Measurements from ENCODE around the gene LIPM.

Gene LIPM

GRCh38 chr10:88802523-88803285 is at the start of gene LIPM:
TSS of gene LIPM (plus strand) at chr10:88802730. CDS start at chr10:88802897, 167 bp downstream.
- DNase-seq (ENCODE audit: low read depth), result no peak

- no peak for DNase-seq (ENCODE audit: low read depth)
Observed at GRCh38 chr10:88754287-88754686, 48.2 kb upstream of the LIPM start.

- DNase-seq (ENCODE audit: low read depth), result no peak
Observed at GRCh38 chr10:88755753-88756152, 46.8 kb upstream of the LIPM start.

GRCh38 chr10:88756660-88757059 is 45.9 kb upstream of the LIPM start:
- DNase-seq (ENCODE audit: low read depth), result no peak

- no peak for DNase-seq (ENCODE audit: low read depth)
Observed at GRCh38 chr10:88759366-88760101, 43.0 kb upstream of the LIPM start, which contains the start of gene LIPN. TSS of gene LIPN (plus strand) at chr10:88760020. CDS start at chr10:88761406, 1,386 bp downstream.

- no peak for DNase-seq (ENCODE audit: low read depth)
Observed at GRCh38 chr10:88762906-88763305, 39.6 kb upstream of the LIPM start.

- no peak for DNase-seq (ENCODE audit: low read depth)
Observed at GRCh38 chr10:88763441-88763840, 39.1 kb upstream of the LIPM start.

- DNase-seq (ENCODE audit: low read depth), result no peak
Observed at GRCh38 chr10:88764110-88764509, 38.4 kb upstream of the LIPM start.

GRCh38 chr10:88765816-88766215 is 36.7 kb upstream of the LIPM start:
- no peak for DNase-seq (ENCODE audit: low read depth)

- DNase-seq (ENCODE audit: low read depth), result no peak
Observed at GRCh38 chr10:88769384-88769783, 33.1 kb upstream of the LIPM start.

GRCh38 chr10:88781206-88781605 is 21.3 kb upstream of the LIPM start:
- DNase-seq (ENCODE audit: low read depth), result no peak

- no peak for DNase-seq (ENCODE audit: low read depth)
Observed at GRCh38 chr10:88782222-88782621, 20.3 kb upstream of the LIPM start.

GRCh38 chr10:88783724-88784123 is 18.8 kb upstream of the LIPM start:
- no peak for DNase-seq (ENCODE audit: low read depth)

GRCh38 chr10:88786032-88786770 is 16.3 kb upstream of the LIPM start:
- DNase-seq (ENCODE audit: low read depth), result no peak

- DNase-seq (ENCODE audit: low read depth), result no peak
Observed at GRCh38 chr10:88787463-88787862, 15.1 kb upstream of the LIPM start.

- DNase-seq (ENCODE audit: low read depth), result no peak
Observed at GRCh38 chr10:88788924-88789323, 13.6 kb upstream of the LIPM start.

- no peak for DNase-seq (ENCODE audit: low read depth)
Observed at GRCh38 chr10:88791924-88792323, 10.6 kb upstream of the LIPM start.

- no peak for DNase-seq (ENCODE audit: low read depth)
Observed at GRCh38 chr10:88792661-88793060, 9.9 kb upstream of the LIPM start.

GRCh38 chr10:88793712-88794299 is 8.7 kb upstream of the LIPM start:
- DNase-seq (ENCODE audit: low read depth), result no peak

- no peak for DNase-seq (ENCODE audit: low read depth)
Observed at GRCh38 chr10:88794731-88795130, 7.8 kb upstream of the LIPM start.

- no peak for DNase-seq (ENCODE audit: low read depth)
Observed at GRCh38 chr10:88800152-88801125, 2.1 kb upstream of the LIPM start.

All from activated T-helper 1 cell treated with Interleukin-2 at 50 U/mL for 16 hours (primary cell).